Activated CD4-positive, alpha-beta T cell treated with anti-CD3 and anti-CD28 coated beads, Interleukin-10, Interleukin-2, amounts not matched to agents 100 ng/mL and 50 ng/mL, durations not matched to agents 16 hours and 8 hours (primary cell): Measurements from ENCODE around the gene BMPR1A.

Experiments
- DNase-seq: peaks from one replicate; pipeline ENCODE4 v3.0.0-alpha.2; 2020

BMPR1A gene

GRCh38 chr10:86769991-86770390, 13.6 kb downstream of the BMPR1A start:
- no peak for DNase-seq

GRCh38 chr10:86770412-86770960, 14.1 kb downstream of the BMPR1A start:
- no peak for DNase-seq

- no peak for DNase-seq
Measured at GRCh38 chr10:86773498-86773897, 17.1 kb downstream of the BMPR1A start.

- peak; percentile 59 for DNase-seq
Measured at GRCh38 chr10:86775056-86775869, 18.8 kb downstream of the BMPR1A start.

GRCh38 chr10:86775870-86776180, 19.4 kb downstream of the BMPR1A start:
- DNase-seq = no peak

- DNase-seq = no peak
Measured at GRCh38 chr10:86779220-86780017, 23.0 kb downstream of the BMPR1A start.

- peak; percentile 70 for DNase-seq
Measured at GRCh38 chr10:86782701-86783418, 26.4 kb downstream of the BMPR1A start.

GRCh38 chr10:86785037-86785436, 28.6 kb downstream of the BMPR1A start:
- no peak for DNase-seq

GRCh38 chr10:86785968-86786367, 29.5 kb downstream of the BMPR1A start:
- no peak for DNase-seq

- DNase-seq = no peak
Measured at GRCh38 chr10:86786368-86786767, 29.9 kb downstream of the BMPR1A start.

- no peak for DNase-seq
Measured at GRCh38 chr10:86790394-86790793, 34.0 kb downstream of the BMPR1A start.

GRCh38 chr10:86792461-86793167, 36.2 kb downstream of the BMPR1A start:
- DNase-seq = no peak

- DNase-seq = no peak
Measured at GRCh38 chr10:86793696-86794095, 37.3 kb downstream of the BMPR1A start.

- DNase-seq = no peak
Measured at GRCh38 chr10:86795353-86795752, 38.9 kb downstream of the BMPR1A start.

GRCh38 chr10:86798025-86798424, 41.6 kb downstream of the BMPR1A start:
- no peak for DNase-seq

- peak; percentile 50 for DNase-seq
Measured at GRCh38 chr10:86798611-86799010, 42.2 kb downstream of the BMPR1A start.

- DNase-seq = no peak
Measured at GRCh38 chr10:86799188-86799845, 42.9 kb downstream of the BMPR1A start.

GRCh38 chr10:86801995-86802394, 45.6 kb downstream of the BMPR1A start:
- no peak for DNase-seq

- no peak for DNase-seq
Measured at GRCh38 chr10:86802473-86803108, 46.2 kb downstream of the BMPR1A start.

- DNase-seq = no peak
Measured at GRCh38 chr10:86803156-86803555, 46.7 kb downstream of the BMPR1A start.

GRCh38 chr10:86804805-86805204, 48.4 kb downstream of the BMPR1A start:
- no peak for DNase-seq

- DNase-seq = no peak
Measured at GRCh38 chr10:86813101-86813500, 56.7 kb downstream of the BMPR1A start.
